HK-2 (cell line): ENCODE results near the gene ITGB2.
"Not testable (repeated sequence)": the region's sequence is repeated elsewhere in the genome, so short reads cannot be mapped to it uniquely, and the experiment has no call there.

Experiments
- DNase-seq: peaks from one replicate; pipeline ENCODE4 v3.0.0-alpha.2; 2018; ENCODE audit not compliant: unreplicated experiment

The ITGB2 gene

GRCh38 chr21:44884097-44884496, 36.6 kb downstream of the ITGB2 start:
- DNase-seq, result no peak

- DNase-seq, result no peak
Observed at GRCh38 chr21:44883250-44883649, 37.4 kb downstream of the ITGB2 start.

- DNase-seq, result peak; percentile 68
Observed at GRCh38 chr21:44881198-44881872, 39.4 kb downstream of the ITGB2 start.

GRCh38 chr21:44880405-44881197, 40.1 kb downstream of the ITGB2 start:
- DNase-seq, result no peak

- not testable (repeated sequence) for DNase-seq
Observed at GRCh38 chr21:44879238-44879637, 41.5 kb downstream of the ITGB2 start.

GRCh38 chr21:44878053-44878982, 42.4 kb downstream of the ITGB2 start:
- DNase-seq, result no peak

GRCh38 chr21:44876849-44877575, 43.7 kb downstream of the ITGB2 start:
- no peak for DNase-seq

- no peak for DNase-seq
Observed at GRCh38 chr21:44875316-44875700, 45.4 kb downstream of the ITGB2 start.

- DNase-seq, result peak; percentile 64
Observed at GRCh38 chr21:44874497-44875315, 46.0 kb downstream of the ITGB2 start.

- no peak for DNase-seq
Observed at GRCh38 chr21:44874240-44874496, 46.5 kb downstream of the ITGB2 start.

GRCh38 chr21:44873356-44874239, 47.1 kb downstream of the ITGB2 start, which contains the start of gene PTTG1IP:
Gene PTTG1IP, minus strand, starts transcription at chr21:44873690. Its CDS starts 74 bp downstream, at chr21:44873616.
- peak; percentile 97 for DNase-seq

GRCh38 chr21:44872649-44873355, 47.9 kb downstream of the ITGB2 start:
- DNase-seq, result peak; percentile 31

- DNase-seq, result no peak
Observed at GRCh38 chr21:44872323-44872648, 48.4 kb downstream of the ITGB2 start.

GRCh38 chr21:44871576-44872269, 49.0 kb downstream of the ITGB2 start:
- peak; percentile 26 for DNase-seq

- peak; percentile 18 for DNase-seq
Observed at GRCh38 chr21:44870748-44871495, 49.8 kb downstream of the ITGB2 start.

GRCh38 chr21:44869781-44870747, 50.6 kb downstream of the ITGB2 start:
- peak; percentile 68 for DNase-seq

GRCh38 chr21:44868707-44869106, 52.0 kb downstream of the ITGB2 start:
- no peak for DNase-seq
